Activated CD8-positive, alpha-beta memory T cell treated with anti-CD3 and anti-CD28 coated beads, Interleukin-2, amount 10 ng/mL, durations not matched to agents 7 days and 5 days (primary cell): ENCODE results near the gene PTPRN2. TPM values are rescaled to one million over a fixed set of nuclear protein-coding genes. Genes with fewer than 3 reads are reported as not detected.

ENCODE experiments used
- ATAC-seq: fragments of 150-1000 bp; cut with Tn5 transposase; one replicate; pipeline ENCODE4 v1.10.0; 2021; ENCODE audit warnings: moderate library complexity
- CTCF ChIA-PET: fragments of 350-600 bp; sonication (Branson Sonifier 250); formaldehyde crosslinking; loops from one replicate; lab custom pipeline; 2021; ENCODE audit warnings: antibody characterized with exemption; lab: Charles Lee
- DNase-seq: peaks from one replicate; pipeline ENCODE4 v3.0.0-alpha.2; 2020
- H3K27ac Mint-ChIP-seq: one replicate; pipeline ENCODE4 v1.8.0; 2021; ENCODE audit warnings: mild to moderate bottlenecking, mixed read lengths
- H3K27me3 Mint-ChIP-seq: one replicate; pipeline ENCODE4 v1.8.0; 2021; ENCODE audit warnings: mixed read lengths
- H3K36me3 Mint-ChIP-seq: one replicate; pipeline ENCODE4 v1.8.0; 2021; ENCODE audit warnings: mild to moderate bottlenecking, mixed read lengths
- H3K4me1 Mint-ChIP-seq: one replicate; pipeline ENCODE4 v1.8.0; 2021; ENCODE audit warnings: mixed read lengths
- H3K4me3 Mint-ChIP-seq: one replicate; pipeline ENCODE4 v1.8.0; 2021; ENCODE audit warnings: mild to moderate bottlenecking, moderate library complexity, mixed read lengths
- H3K9me3 Mint-ChIP-seq: one replicate; pipeline ENCODE4 v1.8.0; 2022; ENCODE audit warnings: low read depth, mixed read lengths
- total RNA-seq, 2 experiments: library from RNA; stranded (reverse); gene quantifications; one replicate each; pipeline ENCODE4 v1.2.3, GENCODE V29; 2021

Gene PTPRN2
- total RNA-seq, 2 experiments from 2014 or later: 3.2 to 5.7 TPM

GRCh38 chr7:158015403-158016179 lies 572.0 kb downstream of the PTPRN2 start:
- CTCF ChIA-PET: no interaction called here
- H3K4me3 Mint-ChIP-seq: no peak overlapping the region
- peaks cover 5% of the 10 kb centered on the region for H3K4me1 Mint-ChIP-seq
- H3K27ac Mint-ChIP-seq: no peak overlapping the region
- DNase-seq (no peak), ATAC-seq (no peak)
- H3K9me3 Mint-ChIP-seq: no peaks in the 10 kb centered on the region
- no peaks in the 10 kb centered on the region for H3K36me3 Mint-ChIP-seq
- no peaks in the 10 kb centered on the region for H3K27me3 Mint-ChIP-seq

- Mint-ChIP-seq H3K4me1 (peaks cover 5% of the 10 kb centered on the region), H3K27me3 (no peaks in the 10 kb centered on the region), H3K4me3 (no peak overlapping the region), H3K36me3 (no peaks in the 10 kb centered on the region), H3K27ac (no peak overlapping the region), H3K9me3 (no peaks in the 10 kb centered on the region)
- DNase-seq (no peak), ATAC-seq (no peak)
- CTCF ChIA-PET: no interaction called here
Measured at GRCh38 chr7:158014976-158015375, 572.6 kb downstream of the PTPRN2 start.

GRCh38 chr7:158013085-158013668 lies 574.4 kb downstream of the PTPRN2 start:
- no peaks in the 10 kb centered on the region for H3K9me3 Mint-ChIP-seq
- no peak overlapping the region for H3K27ac Mint-ChIP-seq
- no peak overlapping the region for H3K4me3 Mint-ChIP-seq
- no peak for ATAC-seq
- H3K27me3 Mint-ChIP-seq: no peaks in the 10 kb centered on the region
- CTCF ChIA-PET: no interaction called here
- H3K36me3 Mint-ChIP-seq: no peaks in the 10 kb centered on the region
- DNase-seq: no peak
- peaks cover 5% of the 10 kb centered on the region for H3K4me1 Mint-ChIP-seq

- CTCF ChIA-PET: interaction anchor here (1.3 kb wide), 1 partner anchor 12 kb away, joined by 3 read pairs; no protein-coding TSS in a partner anchor
- ATAC-seq (no peak), DNase-seq (no peak)
- no peak overlapping the region for H3K4me3 Mint-ChIP-seq
- no peaks in the 10 kb centered on the region for H3K9me3 Mint-ChIP-seq
- no peak overlapping the region for H3K27ac Mint-ChIP-seq
- no peaks in the 10 kb centered on the region for H3K27me3 Mint-ChIP-seq
- H3K36me3 Mint-ChIP-seq: no peaks in the 10 kb centered on the region
- H3K4me1 Mint-ChIP-seq: peaks cover 5% of the 10 kb centered on the region
Measured at GRCh38 chr7:158011941-158012340, 575.7 kb downstream of the PTPRN2 start.

GRCh38 chr7:158010961-158011693 lies 576.5 kb downstream of the PTPRN2 start:
- Mint-ChIP-seq H3K36me3 (no peaks in the 10 kb centered on the region), H3K9me3 (no peaks in the 10 kb centered on the region), H3K27me3 (no peaks in the 10 kb centered on the region), H3K4me1 (peaks cover 5% of the 10 kb centered on the region), H3K27ac (no peak overlapping the region), H3K4me3 (no peak overlapping the region)
- DNase-seq (no peak), ATAC-seq (no peak)
- CTCF ChIA-PET: interaction anchor here (1.3 kb wide), 1 partner anchor 13 kb away, joined by 3 read pairs; no protein-coding TSS in a partner anchor

- ATAC-seq (no peak), DNase-seq (no peak)
- H3K4me3 Mint-ChIP-seq: no peak overlapping the region
- no peaks in the 10 kb centered on the region for H3K36me3 Mint-ChIP-seq
- H3K27ac Mint-ChIP-seq: no peak overlapping the region
- CTCF ChIA-PET: no interaction called here
- no peaks in the 10 kb centered on the region for H3K9me3 Mint-ChIP-seq
- peaks cover 10% of the 10 kb centered on the region for H3K4me1 Mint-ChIP-seq
- no peaks in the 10 kb centered on the region for H3K27me3 Mint-ChIP-seq
Measured at GRCh38 chr7:158009886-158010285, 577.7 kb downstream of the PTPRN2 start.

GRCh38 chr7:158008267-158008666 lies 579.4 kb downstream of the PTPRN2 start:
- Mint-ChIP-seq H3K4me3 (no peak overlapping the region), H3K36me3 (no peaks in the 10 kb centered on the region), H3K4me1 (peaks cover 10% of the 10 kb centered on the region), H3K27me3 (no peaks in the 10 kb centered on the region), H3K9me3 (no peaks in the 10 kb centered on the region), H3K27ac (no peak overlapping the region)
- CTCF ChIA-PET: no interaction called here
- ATAC-seq: no peak
- DNase-seq: no peak

GRCh38 chr7:158007697-158008257 lies 579.8 kb downstream of the PTPRN2 start:
- Mint-ChIP-seq H3K4me3 (no peak overlapping the region), H3K4me1 (peaks cover 10% of the 10 kb centered on the region), H3K27ac (no peak overlapping the region), H3K27me3 (no peaks in the 10 kb centered on the region), H3K36me3 (no peaks in the 10 kb centered on the region), H3K9me3 (no peaks in the 10 kb centered on the region)
- ATAC-seq (no peak), DNase-seq (no peak)
- CTCF ChIA-PET: no interaction called here

- no peak for DNase-seq
- Mint-ChIP-seq H3K36me3 (no peaks in the 10 kb centered on the region), H3K4me3 (no peak overlapping the region), H3K27ac (no peak overlapping the region), H3K9me3 (no peaks in the 10 kb centered on the region), H3K4me1 (peaks cover 10% of the 10 kb centered on the region), H3K27me3 (no peaks in the 10 kb centered on the region)
- no peak for ATAC-seq
- CTCF ChIA-PET: no interaction called here
Measured at GRCh38 chr7:158006841-158007696, 580.6 kb downstream of the PTPRN2 start.

- Mint-ChIP-seq H3K27ac (no peak overlapping the region), H3K4me3 (no peak overlapping the region), H3K9me3 (no peaks in the 10 kb centered on the region), H3K27me3 (no peaks in the 10 kb centered on the region), H3K36me3 (no peaks in the 10 kb centered on the region), H3K4me1 (peaks cover 5% of the 10 kb centered on the region)
- CTCF ChIA-PET: no interaction called here
- peak; percentile 43 for DNase-seq
- ATAC-seq: no peak
Measured at GRCh38 chr7:158005531-158005930, 582.1 kb downstream of the PTPRN2 start.

- no peak for ATAC-seq
- no peaks in the 10 kb centered on the region for H3K27me3 Mint-ChIP-seq
- peaks cover 5% of the 10 kb centered on the region for H3K4me1 Mint-ChIP-seq
- no peak overlapping the region for H3K4me3 Mint-ChIP-seq
- CTCF ChIA-PET: no interaction called here
- no peak overlapping the region for H3K27ac Mint-ChIP-seq
- no peak for DNase-seq
- no peaks in the 10 kb centered on the region for H3K9me3 Mint-ChIP-seq
- no peaks in the 10 kb centered on the region for H3K36me3 Mint-ChIP-seq
Measured at GRCh38 chr7:158004123-158004490, 583.5 kb downstream of the PTPRN2 start.

GRCh38 chr7:158003441-158004122 lies 584.0 kb downstream of the PTPRN2 start:
- ATAC-seq (no peak), DNase-seq (no peak)
- no peak overlapping the region for H3K4me3 Mint-ChIP-seq
- no peak overlapping the region for H3K27ac Mint-ChIP-seq
- H3K27me3 Mint-ChIP-seq: no peaks in the 10 kb centered on the region
- H3K4me1 Mint-ChIP-seq: peaks cover 5% of the 10 kb centered on the region
- CTCF ChIA-PET: no interaction called here
- no peaks in the 10 kb centered on the region for H3K36me3 Mint-ChIP-seq
- no peaks in the 10 kb centered on the region for H3K9me3 Mint-ChIP-seq
